ENCODE data around the gene DIAPH3.
"Not testable (repeated sequence)": the region's sequence is repeated elsewhere in the genome, so short reads cannot be mapped to it uniquely, and the experiment has no call there.

DIAPH3 gene

GRCh38 chr13:60099631-60100420 is 63.9 kb downstream of the DIAPH3 start:
- in situ Hi-C loops (cut with MboI; ENCODE audit: low sequenced_read_pairs): no loop called here

GRCh38 chr13:60095300-60095699 is 68.4 kb downstream of the DIAPH3 start:
- in situ Hi-C loops (cut with MboI; ENCODE audit: low sequenced_read_pairs): no loop called here

- in situ Hi-C loops (cut with MboI; ENCODE audit: low sequenced_read_pairs): no loop called here
These were observed 69.2 kb downstream of the DIAPH3 start for GRCh38 chr13:60094385-60095088.

GRCh38 chr13:60093425-60094019 is 70.2 kb downstream of the DIAPH3 start:
- in situ Hi-C loops (cut with MboI; ENCODE audit: low sequenced_read_pairs): no loop called here

- in situ Hi-C loops (cut with MboI; ENCODE audit: low sequenced_read_pairs): no loop called here
These were observed 72.2 kb downstream of the DIAPH3 start for GRCh38 chr13:60091573-60091972.

- in situ Hi-C loops (cut with MboI; ENCODE audit: low sequenced_read_pairs): no loop called here
These were observed 73.2 kb downstream of the DIAPH3 start for GRCh38 chr13:60090574-60090973.

- in situ Hi-C loops (cut with MboI; ENCODE audit: low sequenced_read_pairs): not testable (repeated sequence)
These were observed 79.9 kb downstream of the DIAPH3 start for GRCh38 chr13:60083780-60084179.

GRCh38 chr13:60080850-60081249 is 82.9 kb downstream of the DIAPH3 start:
- in situ Hi-C loops (cut with MboI; ENCODE audit: low sequenced_read_pairs): no loop called here

GRCh38 chr13:60078226-60078625 is 85.5 kb downstream of the DIAPH3 start:
- in situ Hi-C loops (cut with MboI; ENCODE audit: low sequenced_read_pairs): no loop called here

- in situ Hi-C loops (cut with MboI; ENCODE audit: low sequenced_read_pairs): no loop called here
These were observed 87.9 kb downstream of the DIAPH3 start for GRCh38 chr13:60075850-60076249.

- in situ Hi-C loops (cut with MboI; ENCODE audit: low sequenced_read_pairs): no loop called here
These were observed 89.3 kb downstream of the DIAPH3 start for GRCh38 chr13:60074397-60074796.

GRCh38 chr13:60066226-60066625 is 97.5 kb downstream of the DIAPH3 start:
- in situ Hi-C loops (cut with MboI; ENCODE audit: low sequenced_read_pairs): no loop called here

- in situ Hi-C loops (cut with MboI; ENCODE audit: low sequenced_read_pairs): no loop called here
These were observed 101.2 kb downstream of the DIAPH3 start for GRCh38 chr13:60062502-60062901.

- in situ Hi-C loops (cut with MboI; ENCODE audit: low sequenced_read_pairs): no loop called here
These were observed 102.0 kb downstream of the DIAPH3 start for GRCh38 chr13:60061737-60062136.

- in situ Hi-C loops (cut with MboI; ENCODE audit: low sequenced_read_pairs): no loop called here
These were observed 111.9 kb downstream of the DIAPH3 start for GRCh38 chr13:60051754-60052285.

- in situ Hi-C loops (cut with MboI; ENCODE audit: low sequenced_read_pairs): not testable (repeated sequence)
These were observed 115.4 kb downstream of the DIAPH3 start for GRCh38 chr13:60048353-60048752.

GRCh38 chr13:60047918-60048317 is 115.8 kb downstream of the DIAPH3 start:
- in situ Hi-C loops (cut with MboI; ENCODE audit: low sequenced_read_pairs): no loop called here

GRCh38 chr13:60044321-60044720 is 119.4 kb downstream of the DIAPH3 start:
- in situ Hi-C loops (cut with MboI; ENCODE audit: low sequenced_read_pairs): no loop called here

GRCh38 chr13:60043262-60043661 is 120.5 kb downstream of the DIAPH3 start:
- in situ Hi-C loops (cut with MboI; ENCODE audit: low sequenced_read_pairs): no loop called here

GRCh38 chr13:60040668-60041067 is 123.1 kb downstream of the DIAPH3 start:
- in situ Hi-C loops (cut with MboI; ENCODE audit: low sequenced_read_pairs): not testable (repeated sequence)

GRCh38 chr13:60035874-60036273 is 127.9 kb downstream of the DIAPH3 start:
- in situ Hi-C loops (cut with MboI; ENCODE audit: low sequenced_read_pairs): no loop called here

- in situ Hi-C loops (cut with MboI; ENCODE audit: low sequenced_read_pairs): no loop called here
These were observed 130.9 kb downstream of the DIAPH3 start for GRCh38 chr13:60032851-60033250.

Data from HL-60/S4 treated with retinoic acid at 250 ng/mL for 4 days and 3 days (cell line).